ENCODE data around the gene UGT1A5. TPM values are rescaled to one million over a fixed set of nuclear protein-coding genes. Genes with fewer than 3 reads are reported as not detected.

UGT1A5 gene
- polyA plus RNA-seq, 1 of the 3 experiments (the other 2 are of a cell fraction): not detected

DNA sequence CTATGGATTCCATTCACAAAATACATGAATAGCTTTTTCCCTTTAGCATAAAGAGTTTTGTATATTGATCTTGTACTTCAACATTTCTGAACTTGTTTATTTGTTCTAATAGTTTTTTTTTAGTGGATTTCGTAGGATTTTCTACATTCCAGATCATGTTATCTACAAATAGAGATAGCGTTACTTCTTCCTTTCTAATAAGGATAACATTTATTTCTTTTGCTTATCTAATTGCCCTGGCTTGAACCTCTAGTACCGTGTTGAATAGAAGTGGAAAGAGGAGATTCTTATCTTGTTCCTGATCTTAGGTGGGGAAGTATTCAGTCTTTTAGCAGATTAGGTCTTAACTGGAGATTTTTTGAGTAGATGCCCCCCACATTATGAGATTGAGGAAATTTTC lies 10.5 kb upstream of the UGT1A5 start:
- TF ChIP-seq EZH2phosphoT487 (IDR thresholded peaks at IDR 0.05; ENCODE audit: borderline replicate concordance, low read depth): no peak
- TF ChIP-seq REST (IDR thresholded peaks at IDR 0.05; ENCODE audit: low read depth, low read length): no peak
- TF ChIP-seq RAD21 (IDR thresholded peaks at IDR 0.05; ENCODE audit: low read length): no peak
- TF ChIP-seq MEF2A (IDR thresholded peaks at IDR 0.05; ENCODE audit: borderline replicate concordance, low read depth): no peak
- TF ChIP-seq YY1 (IDR thresholded peaks at IDR 0.05; ENCODE audit: low read depth): no peak
- TF ChIP-seq TEAD4 (IDR thresholded peaks at IDR 0.05; ENCODE audit: borderline replicate concordance, insufficient read depth): no peak
- TF ChIP-seq NRF1 (IDR thresholded peaks at IDR 0.05; ENCODE audit: low read depth, low read length): no peak
- TF ChIP-seq MXI1 (IDR thresholded peaks at IDR 0.05; ENCODE audit: low read depth, low read length): no peak
- no peak for TF ChIP-seq POLR2AphosphoS5 (IDR thresholded peaks at IDR 0.05; ENCODE audit: low read depth, low read length)
- no peak for TF ChIP-seq FOSL2 (IDR thresholded peaks at IDR 0.05; ENCODE audit: borderline replicate concordance, low read depth)
- TF ChIP-seq ZBTB33 (IDR thresholded peaks at IDR 0.05; ENCODE audit: borderline replicate concordance, low read depth): no peak
- TF ChIP-seq GATA2 (CRISPR knock-in tag; IDR thresholded peaks at IDR 0.05): no peak
- TF ChIP-seq MAX (IDR thresholded peaks at IDR 0.05; ENCODE audit: low read depth): no peak
- no peak for TF ChIP-seq FOXM1 (IDR thresholded peaks at IDR 0.05; ENCODE audit: low read depth)
- no peak for TF ChIP-seq USF1 (IDR thresholded peaks at IDR 0.05; ENCODE audit: borderline replicate concordance, low read depth)
- TF ChIP-seq SMC3 (IDR thresholded peaks at IDR 0.05; ENCODE audit: low read depth, low read length): no peak
- no peak for TF ChIP-seq FOXJ3 (CRISPR knock-in tag; IDR thresholded peaks at IDR 0.05)
- TF ChIP-seq IRF3 (IDR thresholded peaks at IDR 0.05; ENCODE audit: low read depth, low read length): no peak
- no peak for TF ChIP-seq ELF1 (IDR thresholded peaks at IDR 0.05)
- TF ChIP-seq GABPA (IDR thresholded peaks at IDR 0.05; ENCODE audit: low read depth): no peak
- H3K4me1 ChIP-seq (ENCODE audit: control insufficient read depth in 1 of 2, insufficient read depth in 2 of 2, low read depth in 1 of 2, low read length in 1 of 2): peaks cover 3 to 9% of the 10 kb centered on the region in 2 experiments; a peak in 2 of 4 replicates
- H3K79me2 ChIP-seq (ENCODE audit: insufficient read depth): no peaks in the 10 kb centered on the region
- H2AFZ ChIP-seq (ENCODE audit: low read depth): no peak overlapping the region
- no peak overlapping the region for H3K4me2 ChIP-seq
- no peak overlapping the region for H3K27ac ChIP-seq (ENCODE audit: low read depth in 2 of 2, low read length in 1 of 2)
- no peaks in the 10 kb centered on the region for H3K27me3 ChIP-seq (ENCODE audit: insufficient read depth)
- H3K9me3 ChIP-seq: no peaks in the 10 kb centered on the region
- H4K20me1 ChIP-seq (ENCODE audit: insufficient read depth): no peaks in the 10 kb centered on the region
- H3F3A ChIP-seq (replicated peaks; ENCODE audit: insufficient read depth): no peaks in the 10 kb centered on the region
- POLR2A ChIA-PET: no interaction called here
- no peaks in the 10 kb centered on the region for H3K36me3 ChIP-seq (replicated peaks in 1 of 2; ENCODE audit: control insufficient read depth in 1 of 2, insufficient read depth in 2 of 2, low read length in 1 of 2)
- H3K9ac ChIP-seq: no peak overlapping the region
- no peaks in the 10 kb centered on the region for H3K9me2 ChIP-seq
- WGBS (ENCODE audit: low lambda C conversion rate): 75% methylated on average over 3 of the region's 3 CpGs
- CTCF ChIA-PET: no interaction called here
- DNase-seq: no peak
- no peak overlapping the region for H3K4me3 ChIP-seq (ENCODE audit: low read depth in 2 of 2, low read length in 1 of 2)
